Neural cell (in vitro differentiated cells): Measurements from ENCODE around the gene SRD5A2. TPM values are rescaled to one million over a fixed set of nuclear protein-coding genes. Genes with fewer than 3 reads are reported as not detected.

Experiments used
- H2AFZ ChIP-seq: fragments of 200-600, 300-800 bp; sonication (generic), shearing (Covaris generic); 2 replicates; pipeline ENCODE4 v1.6.0; 2014; ENCODE audit warnings: low read depth, mild to moderate bottlenecking, antibody characterized with exemption, low read length, moderate library complexity
- H3F3A ChIP-seq: fragments of 200-600 bp; shearing (Covaris generic); 2 replicates; pipeline ENCODE4 v1.6.1; 2016; ENCODE audit warnings: mild to moderate bottlenecking, moderate library complexity, mixed read lengths, antibody characterized with exemption, low read length; ENCODE audit not compliant: insufficient read depth, poor library complexity, severe bottlenecking
- H3K27ac ChIP-seq: fragments of 200-600, 300-800 bp; sonication (generic), shearing (Covaris generic); 2 replicates; pipeline ENCODE4 v1.5.1; 2014; ENCODE audit warnings: mild to moderate bottlenecking, low read length, moderate library complexity
- H3K27me3 ChIP-seq: fragments of 300-800, 200-600 bp; sonication (generic), shearing (Covaris generic); 2 replicates; pipeline ENCODE4 v1.6.0; 2014; ENCODE audit warnings: mild to moderate bottlenecking, low read depth, low read length, moderate library complexity; ENCODE audit not compliant: insufficient read depth
- H3K36me3 ChIP-seq: fragments of 300-800, 200-600 bp; sonication (generic), shearing (Covaris generic); 2 replicates; pipeline ENCODE4 v1.5.1; 2014; ENCODE audit warnings: mild to moderate bottlenecking, antibody characterized with exemption, low read length, moderate library complexity; ENCODE audit not compliant: insufficient read depth
- H3K4me2 ChIP-seq: fragments of 300-800, 200-600 bp; sonication (generic), shearing (Covaris generic); 2 replicates; pipeline ENCODE4 v1.6.0; 2014; ENCODE audit warnings: mild to moderate bottlenecking, low read length
- H3K4me3 ChIP-seq: fragments of 300-800, 200-600 bp; sonication (generic), shearing (Covaris generic); 2 replicates; pipeline ENCODE4 v1.5.1; 2014; ENCODE audit warnings: mild to moderate bottlenecking, low read length, moderate library complexity
- H3K79me2 ChIP-seq: fragments of 200-600 bp; shearing (Covaris generic); replicated peaks from 2 replicates; pipeline ENCODE4 v1.6.0; 2014; ENCODE audit warnings: mild to moderate bottlenecking, low read length, moderate library complexity; ENCODE audit not compliant: insufficient read depth
- H3K9ac ChIP-seq: fragments of 300-800, 200-600 bp; sonication (generic), shearing (Covaris generic); 2 replicates; pipeline ENCODE4 v1.6.1; 2016; ENCODE audit warnings: mild to moderate bottlenecking, low read length, mixed read lengths
- H3K9me2 ChIP-seq: fragments of 200-600 bp; shearing (Covaris generic); 2 replicates; pipeline ENCODE4 v1.6.1; 2016; ENCODE audit warnings: mild to moderate bottlenecking, low read length, mixed read lengths; ENCODE audit not compliant: insufficient read depth
- H3K9me3 ChIP-seq: fragments of 200-600, 300-800 bp; sonication (generic), shearing (Covaris generic); 2 replicates; pipeline ENCODE4 v1.6.1; 2016; ENCODE audit warnings: mild to moderate bottlenecking, mixed run types, low read length, moderate library complexity, mixed read lengths
- H4K20me1 ChIP-seq: fragments of 200-600 bp; shearing (Covaris generic); 2 replicates; pipeline ENCODE4 v1.6.1; 2016; ENCODE audit warnings: mild to moderate bottlenecking, mixed run types; ENCODE audit not compliant: insufficient read depth
- CTCF ChIP-seq: fragments of 450-650 bp; IDR thresholded peaks from 2 replicates; pipeline ENCODE4 v1.5.1; 2014; ENCODE audit warnings: antibody characterized with exemption, mild to moderate bottlenecking, moderate library complexity; ENCODE audit not compliant: poor library complexity, severe bottlenecking
- EP300 ChIP-seq: fragments of 450-650 bp; conservative IDR thresholded peaks from 2 replicates; pipeline ENCODE4 v1.6.1; 2014; ENCODE audit warnings: antibody characterized with exemption, mild to moderate bottlenecking, moderate library complexity; ENCODE audit not compliant: poor library complexity, severe bottlenecking
- EZH2 ChIP-seq: fragments of 200-600, 300-800 bp; shearing (Covaris generic), sonication (generic); IDR thresholded peaks from 2 replicates; pipeline ENCODE4 v1.6.1; 2014; ENCODE audit warnings: antibody characterized with exemption, low read length, borderline replicate concordance, mild to moderate bottlenecking; ENCODE audit not compliant: insufficient read depth, poor library complexity, severe bottlenecking
- MXI1 ChIP-seq: fragments of 450-650 bp; conservative IDR thresholded peaks from 2 replicates; pipeline ENCODE4 v1.6.1; 2014; ENCODE audit warnings: antibody characterized with exemption, mild to moderate bottlenecking; ENCODE audit not compliant: poor library complexity, severe bottlenecking
- POLR2AphosphoS5 ChIP-seq: IDR thresholded peaks from 2 replicates; pipeline ENCODE4 v1.6.1; 2012
- RAD21 ChIP-seq: fragments of 450-650 bp; conservative IDR thresholded peaks from 2 replicates; pipeline ENCODE4 v1.6.1; 2014; ENCODE audit warnings: antibody characterized with exemption, mild to moderate bottlenecking, moderate library complexity
- REST ChIP-seq: IDR thresholded peaks from 2 replicates; pipeline ENCODE4 v1.6.1; 2012; ENCODE audit warnings: borderline replicate concordance
- SMC3 ChIP-seq: fragments of 450-650 bp; conservative IDR thresholded peaks from 2 replicates; pipeline ENCODE4 v1.6.1; 2014; ENCODE audit warnings: antibody characterized with exemption, mild to moderate bottlenecking, moderate library complexity; ENCODE audit not compliant: poor library complexity
- TAF1 ChIP-seq: IDR thresholded peaks from 2 replicates; pipeline ENCODE4 v1.6.1; 2012; ENCODE audit warnings: low read depth
- polyA plus RNA-seq: library from polyadenylated mRNA; depleted of rRNA; stranded (reverse); fragments of >200 nt; gene quantifications from 2 replicates; pipeline ENCODE4 v1.2.3, GENCODE V29; 2014

SRD5A2 gene
- polyA plus RNA-seq, 1 donor from 2014 or later = 0.11 TPM

DNA sequence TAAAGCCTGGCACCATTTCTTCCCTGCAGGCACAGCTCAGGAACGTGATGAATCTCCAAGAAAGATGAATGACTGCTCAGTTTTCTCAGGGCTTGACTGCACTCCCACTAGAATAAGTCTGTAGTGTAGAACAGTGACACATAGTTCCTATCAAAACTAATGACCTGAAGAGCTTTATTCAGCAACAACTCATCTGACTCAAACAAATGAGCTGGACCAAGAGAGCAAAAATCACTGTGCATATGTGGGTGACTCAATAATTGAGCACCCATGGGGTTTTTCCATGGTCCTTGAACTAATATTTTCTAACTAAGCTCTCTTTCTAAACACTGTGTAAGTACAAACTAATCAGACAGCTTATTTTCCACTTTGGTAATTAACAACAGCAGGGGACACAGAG lies 105.0 kb downstream of the SRD5A2 start:
- Histone ChIP-seq H3K9ac (no peak overlapping the region), H3K36me3 (no peaks in the 10 kb centered on the region), H3K4me3 (no peak overlapping the region), H3K4me2 (no peak overlapping the region), H3K9me2 (no peaks in the 10 kb centered on the region), H3F3A (no peaks in the 10 kb centered on the region), H3K79me2 (no peaks in the 10 kb centered on the region), H3K27ac (no peak overlapping the region), H4K20me1 (no peaks in the 10 kb centered on the region), H3K9me3 (no peaks in the 10 kb centered on the region), H3K27me3 (no peaks in the 10 kb centered on the region), H2AFZ (no peak overlapping the region)
- TF ChIP-seq POLR2AphosphoS5 = no peak
- TF ChIP-seq SMC3 = no peak
- no peak for TF ChIP-seq EZH2
- no peak for TF ChIP-seq EP300
- no peak for TF ChIP-seq TAF1
- no peak for TF ChIP-seq REST
- TF ChIP-seq RAD21 = no peak
- no peak for TF ChIP-seq CTCF
- TF ChIP-seq MXI1 = no peak

DNA sequence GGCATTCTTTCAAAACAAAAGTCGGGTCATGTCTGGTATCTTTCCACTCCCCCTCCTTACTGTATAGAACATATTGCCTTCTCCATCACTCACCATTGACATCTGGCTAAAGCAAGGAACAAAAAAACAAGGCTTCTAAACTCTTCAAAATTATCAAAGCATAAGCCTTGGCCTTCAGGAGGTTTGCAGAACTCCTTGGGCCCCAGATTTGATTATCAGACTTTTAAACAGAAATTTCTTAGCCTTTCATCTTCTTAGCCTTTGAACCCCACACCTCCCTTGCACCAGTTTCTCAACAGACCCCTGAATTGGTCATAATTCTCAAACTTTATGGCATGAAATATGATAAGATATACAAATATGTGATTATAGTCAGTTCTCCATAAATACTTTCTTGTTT lies 106.4 kb downstream of the SRD5A2 start:
- Histone ChIP-seq H3K27me3 (no peaks in the 10 kb centered on the region), H3K4me3 (no peak overlapping the region), H3F3A (no peaks in the 10 kb centered on the region), H3K4me2 (no peak overlapping the region), H3K79me2 (no peaks in the 10 kb centered on the region), H3K9me2 (no peaks in the 10 kb centered on the region), H3K9me3 (no peaks in the 10 kb centered on the region), H2AFZ (no peak overlapping the region), H4K20me1 (no peaks in the 10 kb centered on the region), H3K36me3 (no peaks in the 10 kb centered on the region), H3K9ac (no peak overlapping the region), H3K27ac (no peak overlapping the region)
- no peak for TF ChIP-seq REST
- no peak for TF ChIP-seq CTCF
- TF ChIP-seq POLR2AphosphoS5 = no peak
- TF ChIP-seq TAF1 = no peak
- no peak for TF ChIP-seq EZH2
- no peak for TF ChIP-seq RAD21
- no peak for TF ChIP-seq SMC3
- TF ChIP-seq MXI1 = no peak
- no peak for TF ChIP-seq EP300
